ENCODE data around the gene KRTAP5-4. TPM values are rescaled to one million over a fixed set of nuclear protein-coding genes. Genes with fewer than 3 reads are reported as not detected.
"Not testable (repeated sequence)": the region's sequence is repeated elsewhere in the genome, so short reads cannot be mapped to it uniquely, and the experiment has no call there.

Gene KRTAP5-4
- total RNA-seq, 1 experiment from 2014 or later: not detected

DNA sequence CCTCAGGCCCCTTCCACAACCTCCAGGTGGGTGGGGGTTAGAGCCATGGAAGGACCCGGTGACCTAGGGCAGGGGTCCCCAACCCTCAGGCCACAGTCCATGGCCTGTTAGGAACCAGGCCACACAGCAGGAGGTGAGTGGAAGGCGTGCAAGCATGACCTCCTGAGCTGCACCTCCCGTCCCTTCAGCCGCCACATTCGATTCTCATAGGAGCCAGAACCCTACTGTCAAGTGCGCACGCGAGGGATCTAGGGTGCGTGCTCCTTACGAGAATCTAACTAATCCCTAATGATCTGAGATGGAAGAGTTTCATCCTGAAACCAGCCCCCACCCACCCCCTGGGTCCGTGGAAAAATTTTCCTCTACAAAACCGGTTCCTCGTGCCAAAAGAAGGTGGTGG, 3.6 kb upstream of the KRTAP5-4 start:
- Histone ChIP-seq H3K79me2 (ENCODE audit: low read length) (no peaks in the 10 kb centered on the region), H2AFZ (ENCODE audit: low read length) (no peak overlapping the region), H3K27me3 (ENCODE audit: low read length) (no peaks in the 10 kb centered on the region), H3K4me1 (ENCODE audit: low read length) (no peaks in the 10 kb centered on the region), H4K20me1 (ENCODE audit: insufficient read depth, low read depth, low read length) (no peaks in the 10 kb centered on the region), H3K9ac (ENCODE audit: low read length) (no peak overlapping the region), H3K27ac (ENCODE audit: low read length) (no peak overlapping the region), H3K4me3 (ENCODE audit: low read length) (no peak overlapping the region), H3K9me2 (replicated peaks; ENCODE audit: insufficient read depth, low read length) (no peaks in the 10 kb centered on the region), H3K4me2 (ENCODE audit: low read depth, low read length, poor library complexity, severe bottlenecking) (no peak overlapping the region), H3K36me3 (ENCODE audit: insufficient read depth, low read length) (no peaks in the 10 kb centered on the region), H3K9me3 (ENCODE audit: low read length) (no peaks in the 10 kb centered on the region)
- DNase-seq: no peak

DNA sequence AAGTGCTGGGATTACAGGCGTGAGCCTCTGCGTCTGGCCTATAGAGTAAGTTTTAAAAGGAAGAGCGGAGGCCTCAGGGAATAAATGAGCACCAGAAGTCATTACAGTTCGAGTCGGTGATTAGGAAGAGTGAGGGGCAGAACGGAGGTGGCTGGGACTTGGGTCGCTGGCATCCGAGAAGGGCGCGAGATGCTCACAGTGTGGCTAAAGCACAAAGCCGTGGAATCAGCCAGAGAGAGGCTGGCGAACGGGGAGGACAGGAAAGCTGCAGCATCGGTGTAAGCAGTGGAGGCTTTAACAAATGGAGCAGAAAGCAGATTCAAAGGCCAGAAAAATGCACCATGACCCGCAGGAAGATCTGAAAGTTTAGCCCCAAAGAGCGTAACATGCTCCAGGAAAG, 2.7 kb upstream of the KRTAP5-4 start:
- no peaks in the 10 kb centered on the region for H3K4me1 ChIP-seq (ENCODE audit: low read length)
- no peaks in the 10 kb centered on the region for H3K79me2 ChIP-seq (ENCODE audit: low read length)
- no peaks in the 10 kb centered on the region for H3K9me2 ChIP-seq (replicated peaks; ENCODE audit: insufficient read depth, low read length)
- no peaks in the 10 kb centered on the region for H3K27me3 ChIP-seq (ENCODE audit: low read length)
- H3K4me3 ChIP-seq (ENCODE audit: low read length): no peak overlapping the region
- H3K4me2 ChIP-seq (ENCODE audit: low read depth, low read length, poor library complexity, severe bottlenecking): no peak overlapping the region
- H4K20me1 ChIP-seq (ENCODE audit: insufficient read depth, low read depth, low read length): no peaks in the 10 kb centered on the region
- no peaks in the 10 kb centered on the region for H3K9me3 ChIP-seq (ENCODE audit: low read length)
- H3K9ac ChIP-seq (ENCODE audit: low read length): no peak overlapping the region
- no peak overlapping the region for H2AFZ ChIP-seq (ENCODE audit: low read length)
- no peaks in the 10 kb centered on the region for H3K36me3 ChIP-seq (ENCODE audit: insufficient read depth, low read length)
- H3K27ac ChIP-seq (ENCODE audit: low read length): no peak overlapping the region
- DNase-seq: no peak

DNA sequence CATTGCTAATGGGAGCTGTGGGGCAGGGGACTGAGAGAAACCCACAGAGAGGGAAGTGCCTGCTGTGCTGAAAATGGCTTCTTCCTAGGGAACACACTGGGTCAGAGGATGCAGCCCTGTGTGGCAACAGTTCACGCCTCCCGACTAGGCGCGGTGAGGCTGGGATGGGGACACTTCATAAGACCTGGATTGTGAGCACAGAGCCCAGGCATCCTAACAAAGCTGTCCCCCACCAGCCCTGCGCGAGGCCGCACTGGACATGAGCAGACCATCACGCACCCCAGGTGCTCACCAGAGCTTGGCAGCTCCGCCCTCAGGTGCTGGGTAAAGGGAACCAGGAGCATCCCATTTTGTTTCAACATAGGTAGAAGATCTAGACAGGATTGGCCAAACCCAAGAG, 1.8 kb upstream of the KRTAP5-4 start:
- Histone ChIP-seq H3K4me1 (ENCODE audit: low read length) (no peaks in the 10 kb centered on the region), H3K9me2 (replicated peaks; ENCODE audit: insufficient read depth, low read length) (no peaks in the 10 kb centered on the region), H3K36me3 (ENCODE audit: insufficient read depth, low read length) (no peaks in the 10 kb centered on the region)

DNA sequence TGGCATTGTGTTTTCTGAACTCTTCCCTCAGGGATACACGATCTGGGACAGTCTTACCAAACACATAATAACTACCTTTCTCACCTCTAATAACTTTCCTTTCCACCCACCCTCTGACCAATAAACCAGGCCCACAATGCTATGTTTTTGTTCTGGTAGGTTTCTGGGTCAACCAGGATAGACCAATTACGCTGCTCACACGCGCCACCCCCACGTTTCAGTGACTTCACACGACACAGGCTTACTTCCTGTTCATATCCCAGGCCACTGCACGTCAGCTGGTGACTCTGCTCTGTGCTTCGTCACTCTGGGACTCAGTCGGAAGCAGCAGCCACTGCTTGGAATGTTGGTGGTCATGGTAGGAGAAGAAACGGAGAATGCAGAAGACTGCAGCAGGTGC, 2.5 kb downstream of the KRTAP5-4 start:
- no peak overlapping the region for H3K27ac ChIP-seq (ENCODE audit: low read length)
- H2AFZ ChIP-seq (ENCODE audit: low read length): no peak overlapping the region

More for the DNA sequence above, 1.8 kb upstream of the KRTAP5-4 start:
- H3K9me3 ChIP-seq (ENCODE audit: low read length): no peaks in the 10 kb centered on the region
- DNase-seq: no peak
- H3K4me3 ChIP-seq (ENCODE audit: low read length): no peak overlapping the region
- no peak overlapping the region for H3K27ac ChIP-seq (ENCODE audit: low read length)
- H4K20me1 ChIP-seq (ENCODE audit: insufficient read depth, low read depth, low read length): no peaks in the 10 kb centered on the region
- H3K27me3 ChIP-seq (ENCODE audit: low read length): no peaks in the 10 kb centered on the region
- H3K4me2 ChIP-seq (ENCODE audit: low read depth, low read length, poor library complexity, severe bottlenecking): no peak overlapping the region
- H2AFZ ChIP-seq (ENCODE audit: low read length): no peak overlapping the region
- H3K9ac ChIP-seq (ENCODE audit: low read length): no peak overlapping the region
- H3K79me2 ChIP-seq (ENCODE audit: low read length): no peaks in the 10 kb centered on the region

DNA sequence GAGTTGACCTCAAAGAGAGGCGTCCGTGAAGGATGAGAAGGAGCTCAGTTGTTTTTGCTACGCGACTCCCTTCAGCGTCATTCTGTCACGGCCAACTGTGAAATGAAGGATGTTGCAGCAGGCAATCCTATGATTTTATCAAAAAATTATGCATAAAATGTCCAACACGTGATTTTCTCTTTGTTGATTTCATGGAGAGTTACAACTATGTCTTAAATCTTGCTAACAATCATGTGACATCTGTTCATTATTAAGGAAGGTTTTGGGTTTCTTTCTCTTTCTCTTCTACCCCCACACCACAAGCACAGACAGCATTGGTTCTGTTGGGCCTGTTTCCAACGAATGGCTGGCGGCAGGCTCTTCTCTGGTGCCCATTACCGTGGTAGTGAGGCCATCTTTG, 3.7 kb downstream of the KRTAP5-4 start:
- no peak overlapping the region for H3K9ac ChIP-seq (ENCODE audit: low read length)
- DNase-seq: no peak
- no peak overlapping the region for H2AFZ ChIP-seq (ENCODE audit: low read length)
- no peaks in the 10 kb centered on the region for H3K36me3 ChIP-seq (ENCODE audit: insufficient read depth, low read length)
- no peaks in the 10 kb centered on the region for H3K79me2 ChIP-seq (ENCODE audit: low read length)
- H3K9me2 ChIP-seq (replicated peaks; ENCODE audit: insufficient read depth, low read length): no peaks in the 10 kb centered on the region
- no peak overlapping the region for H3K4me3 ChIP-seq (ENCODE audit: low read length)
- H3K4me1 ChIP-seq (ENCODE audit: low read length): no peaks in the 10 kb centered on the region
- H3K27ac ChIP-seq (ENCODE audit: low read length): no peak overlapping the region
- H3K27me3 ChIP-seq (ENCODE audit: low read length): no peaks in the 10 kb centered on the region
- no peak overlapping the region for H3K4me2 ChIP-seq (ENCODE audit: low read depth, low read length, poor library complexity, severe bottlenecking)
- H3K9me3 ChIP-seq (ENCODE audit: low read length): no peaks in the 10 kb centered on the region
- no peaks in the 10 kb centered on the region for H4K20me1 ChIP-seq (ENCODE audit: insufficient read depth, low read depth, low read length)

More for the DNA sequence above, 2.5 kb downstream of the KRTAP5-4 start:
- H3K36me3 ChIP-seq (ENCODE audit: insufficient read depth, low read length): no peaks in the 10 kb centered on the region
- H3K4me2 ChIP-seq (ENCODE audit: low read depth, low read length, poor library complexity, severe bottlenecking): no peak overlapping the region
- H3K9me3 ChIP-seq (ENCODE audit: low read length): no peaks in the 10 kb centered on the region
- no peak overlapping the region for H3K4me3 ChIP-seq (ENCODE audit: low read length)
- H3K9ac ChIP-seq (ENCODE audit: low read length): no peak overlapping the region
- no peaks in the 10 kb centered on the region for H3K9me2 ChIP-seq (replicated peaks; ENCODE audit: insufficient read depth, low read length)
- no peaks in the 10 kb centered on the region for H3K27me3 ChIP-seq (ENCODE audit: low read length)
- no peak for DNase-seq
- H3K4me1 ChIP-seq (ENCODE audit: low read length): no peaks in the 10 kb centered on the region
- H3K79me2 ChIP-seq (ENCODE audit: low read length): no peaks in the 10 kb centered on the region
- no peaks in the 10 kb centered on the region for H4K20me1 ChIP-seq (ENCODE audit: insufficient read depth, low read depth, low read length)

DNA sequence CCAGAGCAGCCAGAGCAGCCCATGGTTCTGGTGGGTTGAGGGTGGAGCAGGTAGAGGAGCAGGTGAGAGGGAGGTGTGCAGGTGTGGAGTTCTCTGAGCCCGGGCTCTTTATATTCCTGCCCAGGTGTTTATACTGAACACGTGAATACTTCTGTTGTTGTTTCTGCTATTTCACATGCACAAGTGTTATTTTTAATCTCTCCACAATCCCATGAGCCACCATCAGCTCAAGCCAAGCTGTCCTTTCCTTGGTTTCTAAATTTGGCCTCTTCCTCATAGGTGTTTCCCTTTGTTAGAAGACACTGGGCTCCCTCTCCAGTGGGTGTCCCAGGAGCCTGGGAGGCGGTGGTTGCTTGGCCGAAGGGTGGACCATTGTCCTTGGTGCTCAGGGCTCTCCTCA, 13.6 kb downstream of the KRTAP5-4 start, which contains the start of gene KRTAP5-3:
KRTAP5-3 (minus strand) TSS at position 101 of the 400 bp plus-strand sequence; CDS start at position 23, 78 bp downstream.
- Histone ChIP-seq H4K20me1 (ENCODE audit: insufficient read depth, low read depth, low read length) (no peaks in the 10 kb centered on the region), H3K27ac (ENCODE audit: low read length) (no peak within 1 kb of the TSS), H3K9ac (ENCODE audit: low read length) (no peak within 1 kb of the TSS), H3K36me3 (ENCODE audit: insufficient read depth, low read length) (no peaks in the 10 kb centered on the region), H3K27me3 (ENCODE audit: low read length) (no peaks in the 10 kb centered on the region), H3K4me1 (ENCODE audit: low read length) (no peaks in the 10 kb centered on the region; the same call in 1 of the 2 replicates), H2AFZ (ENCODE audit: low read length) (no peak within 1 kb of the TSS), H3K4me2 (ENCODE audit: low read depth, low read length, poor library complexity, severe bottlenecking) (no peak within 1 kb of the TSS), H3K4me3 (ENCODE audit: low read length) (no peak within 1 kb of the TSS), H3K9me2 (replicated peaks; ENCODE audit: insufficient read depth, low read length) (no peaks in the 10 kb centered on the region), H3K9me3 (ENCODE audit: low read length) (no peaks in the 10 kb centered on the region), H3K79me2 (ENCODE audit: low read length) (no peaks in the 10 kb centered on the region)
- DNase-seq: no peak

DNA sequence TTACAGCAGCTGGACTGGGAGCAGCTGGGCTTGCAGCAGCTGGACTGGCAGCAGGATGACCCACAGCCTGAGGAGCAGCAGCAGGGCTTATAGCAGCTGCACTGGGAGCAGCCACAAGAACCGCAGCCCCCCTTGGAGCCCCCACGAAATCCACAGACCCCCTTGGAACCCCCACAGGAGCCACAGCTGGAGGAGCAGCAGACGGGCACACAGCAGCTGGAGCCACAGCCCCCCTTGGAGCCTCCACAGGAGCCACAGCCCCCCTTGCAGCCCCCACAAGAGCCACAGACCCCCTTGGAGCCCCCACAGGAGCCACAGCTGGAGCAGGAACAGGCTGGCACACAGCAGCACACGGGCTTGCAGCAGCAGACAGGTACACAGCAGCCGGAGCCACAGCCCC, 14.0 kb downstream of the KRTAP5-4 start:
- H3K36me3 ChIP-seq (ENCODE audit: insufficient read depth, low read length); H3K27ac ChIP-seq (ENCODE audit: low read length); H3K9me2 ChIP-seq (replicated peaks; ENCODE audit: insufficient read depth, low read length); H3K9me3 ChIP-seq (ENCODE audit: low read length); H3K4me3 ChIP-seq (ENCODE audit: low read length); H3K9ac ChIP-seq (ENCODE audit: low read length); H3K4me1 ChIP-seq (ENCODE audit: low read length); H3K27me3 ChIP-seq (ENCODE audit: low read length); DNase-seq; H2AFZ ChIP-seq (ENCODE audit: low read length); H3K79me2 ChIP-seq (ENCODE audit: low read length); H4K20me1 ChIP-seq (ENCODE audit: insufficient read depth, low read depth, low read length); H3K4me2 ChIP-seq (ENCODE audit: low read depth, low read length, poor library complexity, severe bottlenecking): not testable (repeated sequence)

DNA sequence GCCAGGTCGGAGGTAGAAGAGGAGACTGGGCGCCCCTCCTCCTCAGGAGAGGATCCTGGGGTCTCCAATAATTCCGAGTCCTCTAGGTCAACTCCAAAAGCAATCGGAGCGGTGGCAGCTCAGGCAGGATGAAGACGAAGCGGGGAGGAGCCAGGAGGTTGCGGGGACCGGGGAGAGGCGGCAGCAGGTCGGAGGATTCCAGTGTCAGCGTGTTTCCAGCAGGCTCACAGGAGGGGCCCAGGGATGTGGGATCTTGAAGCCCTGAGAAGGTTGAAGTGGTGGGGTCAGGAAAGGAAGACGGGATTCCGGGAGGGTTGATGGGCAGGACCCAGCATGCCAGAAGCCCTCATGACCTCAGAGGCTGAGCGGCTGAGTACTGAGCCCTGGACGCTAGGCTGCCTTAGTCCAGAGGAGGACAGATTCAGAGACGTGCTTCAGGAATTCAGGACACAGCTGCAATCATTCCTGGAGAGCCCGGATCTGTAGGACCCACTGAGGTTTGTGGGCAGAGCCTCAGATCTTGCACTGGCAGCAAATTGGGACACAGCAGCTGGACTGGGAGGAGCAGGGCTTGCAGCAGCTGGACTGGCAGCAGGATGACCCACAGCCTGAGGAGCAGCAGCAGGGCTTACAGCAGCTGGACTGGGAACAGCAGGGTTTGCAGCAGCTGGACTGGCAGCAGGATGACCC, 14.6 kb downstream of the KRTAP5-4 start:
- not testable (repeated sequence) for H3K4me3 ChIP-seq (ENCODE audit: low read length); H3K9ac ChIP-seq (ENCODE audit: low read length); H3K4me1 ChIP-seq (ENCODE audit: low read length); H3K27me3 ChIP-seq (ENCODE audit: low read length); H3K36me3 ChIP-seq (ENCODE audit: insufficient read depth, low read length); H3K4me2 ChIP-seq (ENCODE audit: low read depth, low read length, poor library complexity, severe bottlenecking); DNase-seq; H2AFZ ChIP-seq (ENCODE audit: low read length); H3K27ac ChIP-seq (ENCODE audit: low read length); H3K9me3 ChIP-seq (ENCODE audit: low read length); H3K9me2 ChIP-seq (replicated peaks; ENCODE audit: insufficient read depth, low read length); H4K20me1 ChIP-seq (ENCODE audit: insufficient read depth, low read depth, low read length); H3K79me2 ChIP-seq (ENCODE audit: low read length)
